Activated naive CD8-positive, alpha-beta T cell treated with anti-CD3 and anti-CD28 coated beads, Interleukin-2, amount 10 ng/mL, durations not matched to agents 7 days and 5 days (primary cell): ENCODE data around the gene ADRA2B. TPM values are rescaled to one million over a fixed set of nuclear protein-coding genes. Genes with fewer than 3 reads are reported as not detected.

Experiments
- ATAC-seq: fragments of 150-1000 bp; cut with Tn5 transposase; one replicate; pipeline ENCODE4 v1.10.0; 2021; ENCODE audit warnings: low read depth, moderate library complexity
- POLR2A ChIA-PET: fragments of 350-600 bp; sonication (Branson Sonifier 250); formaldehyde crosslinking; loops from one replicate; lab custom pipeline; 2021; ENCODE audit warnings: antibody characterized with exemption; lab: Charles Lee
- DNase-seq: peaks from one replicate; pipeline ENCODE4 v3.0.0; 2021
- H3K27ac Mint-ChIP-seq: one replicate; pipeline ENCODE4 v1.8.0; 2022; ENCODE audit warnings: mild to moderate bottlenecking, mixed read lengths
- H3K27me3 Mint-ChIP-seq: one replicate; pipeline ENCODE4 v1.8.0; 2022; ENCODE audit warnings: mild to moderate bottlenecking, moderate library complexity, mixed read lengths
- H3K36me3 Mint-ChIP-seq: one replicate; pipeline ENCODE4 v1.8.0; 2021; ENCODE audit warnings: mild to moderate bottlenecking, mixed read lengths
- H3K4me1 Mint-ChIP-seq: one replicate; pipeline ENCODE4 v1.8.0; 2021; ENCODE audit warnings: mixed read lengths
- H3K4me3 Mint-ChIP-seq: one replicate; pipeline ENCODE4 v1.8.0; 2022; ENCODE audit warnings: mild to moderate bottlenecking, moderate library complexity, mixed read lengths
- H3K9me3 Mint-ChIP-seq: one replicate; pipeline ENCODE4 v1.8.0; 2021; ENCODE audit warnings: mixed read lengths
- total RNA-seq, 2 experiments: library from RNA; stranded (reverse); gene quantifications; one replicate each; pipeline ENCODE4 v1.2.3, GENCODE V29; 2021

ADRA2B gene
- total RNA-seq, 2 experiments from 2014 or later: 0.17 to 0.26 TPM

DNA sequence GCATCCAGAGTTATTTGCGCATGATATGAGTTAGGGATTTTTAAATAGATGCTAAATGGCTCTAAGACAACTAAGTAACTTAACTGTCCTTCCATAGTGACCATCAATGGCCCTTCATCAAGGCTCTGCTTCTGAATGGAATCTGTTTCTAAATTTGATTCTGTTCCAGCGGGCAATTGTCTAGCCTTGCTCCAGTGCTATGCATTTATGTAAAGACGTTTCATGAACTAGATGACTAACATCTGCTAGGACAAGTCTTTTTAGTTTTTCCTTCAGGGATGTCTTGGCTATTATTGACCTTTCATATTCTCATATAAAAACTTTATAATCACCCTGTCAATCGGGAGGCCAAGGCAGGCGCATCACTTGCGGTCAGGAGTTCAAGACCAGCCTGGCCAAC is 12.1 kb upstream of the ADRA2B start:
- ATAC-seq (no peak), DNase-seq (no peak)
- Mint-ChIP-seq H3K4me1 (peaks cover 6% of the 10 kb centered on the region), H3K36me3 (no peaks in the 10 kb centered on the region), H3K4me3 (no peak overlapping the region), H3K27me3 (no peaks in the 10 kb centered on the region), H3K27ac (no peak overlapping the region), H3K9me3 (no peaks in the 10 kb centered on the region)
- POLR2A ChIA-PET: no interaction called here

DNA sequence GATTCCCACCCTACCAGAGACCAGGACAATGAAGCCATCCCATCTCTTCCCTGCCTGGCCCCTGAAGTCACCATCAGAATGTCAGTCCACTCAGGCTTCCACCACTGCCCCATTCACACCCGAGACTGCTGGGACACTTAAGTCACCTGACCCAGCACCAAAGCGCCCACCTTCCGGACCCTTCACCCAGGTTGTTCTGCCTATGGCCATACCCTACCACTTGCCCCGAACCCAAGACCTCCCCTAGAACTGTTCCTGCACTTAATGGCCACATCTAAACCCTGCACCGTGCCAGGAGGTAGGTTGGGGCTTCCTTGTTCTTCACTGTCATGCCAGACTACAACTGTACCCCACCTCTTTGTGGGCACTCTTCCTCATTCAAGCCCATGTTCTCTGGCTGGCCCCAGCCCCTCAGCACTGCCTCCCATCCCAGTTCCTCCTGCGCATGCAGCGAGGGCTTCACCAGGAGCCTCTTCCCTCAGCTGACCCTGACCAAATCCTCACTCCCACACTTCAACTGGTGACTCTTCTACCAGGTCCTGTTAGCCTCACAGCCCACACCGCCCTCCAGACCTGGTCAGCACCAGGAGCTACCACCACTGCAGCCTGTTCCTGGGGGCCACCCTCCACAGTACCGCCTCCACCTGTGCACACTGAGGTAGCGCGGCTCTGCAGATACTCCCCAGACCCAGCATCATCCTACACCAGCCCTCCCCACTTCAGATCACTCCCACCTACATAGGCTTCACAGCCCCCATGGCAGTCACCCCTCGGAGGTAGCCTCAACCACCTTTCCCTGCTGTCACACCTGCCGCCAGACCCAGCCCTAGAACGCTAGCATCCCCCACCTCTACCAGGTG is 8.3 kb upstream of the ADRA2B start:
- H3K27ac Mint-ChIP-seq: no peak overlapping the region
- H3K9me3 Mint-ChIP-seq: no peaks in the 10 kb centered on the region
- H3K27me3 Mint-ChIP-seq: peaks cover 16% of the 10 kb centered on the region
- no peak for ATAC-seq
- no peaks in the 10 kb centered on the region for H3K36me3 Mint-ChIP-seq
- POLR2A ChIA-PET: no interaction called here
- no peak for DNase-seq
- H3K4me1 Mint-ChIP-seq: peaks cover 12% of the 10 kb centered on the region
- H3K4me3 Mint-ChIP-seq: no peak overlapping the region

DNA sequence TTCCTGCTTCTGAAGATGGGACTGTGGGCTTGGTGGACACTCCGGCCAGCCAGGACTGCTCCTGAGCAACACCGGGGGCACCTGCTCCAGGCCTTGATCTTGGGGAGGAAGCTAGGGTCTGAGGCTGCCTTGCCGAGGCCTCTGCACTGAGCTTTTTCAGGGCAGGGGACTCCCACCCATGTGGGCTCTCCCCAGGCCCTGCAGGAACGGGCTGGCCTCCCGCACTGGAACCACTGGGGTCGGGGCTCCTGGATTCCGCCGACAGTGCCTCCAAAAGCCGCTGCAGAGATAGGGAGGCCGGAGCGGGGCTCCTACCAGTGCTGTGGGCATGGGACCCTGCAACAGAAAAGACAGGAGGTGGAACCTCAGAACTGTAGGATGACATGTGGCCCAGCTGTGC is 7.6 kb upstream of the ADRA2B start:
- Mint-ChIP-seq H3K9me3 (no peaks in the 10 kb centered on the region), H3K4me3 (no peak overlapping the region), H3K36me3 (no peaks in the 10 kb centered on the region), H3K27me3 (peaks cover 17% of the 10 kb centered on the region), H3K27ac (no peak overlapping the region), H3K4me1 (peaks cover 12% of the 10 kb centered on the region)
- POLR2A ChIA-PET: no interaction called here
- no peak for ATAC-seq
- DNase-seq: no peak

DNA sequence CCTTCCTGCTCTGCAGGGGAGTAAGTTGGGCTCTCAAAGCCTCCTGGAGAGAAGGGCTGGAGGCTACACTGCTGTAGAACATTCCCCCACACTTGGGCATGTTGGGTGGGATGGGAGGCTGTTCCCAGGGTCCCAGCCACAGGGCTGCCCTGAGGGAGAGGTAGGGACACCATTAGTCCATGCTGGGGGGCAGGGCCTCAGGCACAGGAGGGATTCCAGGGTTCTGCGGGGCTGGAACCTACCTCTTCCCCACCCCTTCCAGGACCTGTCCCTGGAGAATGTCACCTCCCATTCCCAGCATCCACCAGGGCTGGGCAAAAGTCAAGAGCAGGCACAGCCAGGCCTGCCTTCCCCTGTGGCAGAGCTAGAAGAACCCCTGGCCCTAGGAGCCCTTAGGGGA is 6.9 kb upstream of the ADRA2B start:
- H3K27ac Mint-ChIP-seq: no peak overlapping the region

DNA sequence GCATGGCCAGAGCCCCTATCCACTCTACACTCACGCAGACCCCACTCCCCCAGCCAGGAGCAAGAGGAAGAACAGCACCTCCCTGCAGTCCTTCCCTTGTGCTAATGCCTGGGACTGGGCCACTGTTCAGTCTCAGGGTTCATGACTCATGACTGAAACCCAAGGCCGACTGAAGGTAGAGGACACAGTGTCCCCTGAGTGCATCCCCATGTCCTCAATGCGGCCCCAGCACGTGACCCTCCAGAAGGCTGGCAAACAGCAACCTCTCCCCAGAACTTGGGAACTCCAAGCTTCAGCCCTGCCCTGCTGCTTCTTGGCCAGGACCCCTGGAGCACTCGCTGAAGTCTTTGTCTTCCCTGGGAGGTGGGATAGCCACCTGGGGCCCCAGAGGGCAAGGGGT is 6.0 kb upstream of the ADRA2B start:
- peaks cover 24% of the 10 kb centered on the region for H3K27me3 Mint-ChIP-seq
- POLR2A ChIA-PET: no interaction called here
- H3K4me3 Mint-ChIP-seq: no peak overlapping the region
- no peak overlapping the region for H3K27ac Mint-ChIP-seq
- no peaks in the 10 kb centered on the region for H3K9me3 Mint-ChIP-seq
- ATAC-seq (no peak), DNase-seq (no peak)
- H3K36me3 Mint-ChIP-seq: no peaks in the 10 kb centered on the region
- peaks cover 12% of the 10 kb centered on the region for H3K4me1 Mint-ChIP-seq

More for the DNA sequence above, 6.9 kb upstream of the ADRA2B start:
- POLR2A ChIA-PET: no interaction called here
- Mint-ChIP-seq H3K9me3 (no peaks in the 10 kb centered on the region), H3K27me3 (peaks cover 18% of the 10 kb centered on the region), H3K36me3 (no peaks in the 10 kb centered on the region), H3K4me3 (no peak overlapping the region), H3K4me1 (peaks cover 12% of the 10 kb centered on the region)
- no peak for ATAC-seq
- DNase-seq: no peak

DNA sequence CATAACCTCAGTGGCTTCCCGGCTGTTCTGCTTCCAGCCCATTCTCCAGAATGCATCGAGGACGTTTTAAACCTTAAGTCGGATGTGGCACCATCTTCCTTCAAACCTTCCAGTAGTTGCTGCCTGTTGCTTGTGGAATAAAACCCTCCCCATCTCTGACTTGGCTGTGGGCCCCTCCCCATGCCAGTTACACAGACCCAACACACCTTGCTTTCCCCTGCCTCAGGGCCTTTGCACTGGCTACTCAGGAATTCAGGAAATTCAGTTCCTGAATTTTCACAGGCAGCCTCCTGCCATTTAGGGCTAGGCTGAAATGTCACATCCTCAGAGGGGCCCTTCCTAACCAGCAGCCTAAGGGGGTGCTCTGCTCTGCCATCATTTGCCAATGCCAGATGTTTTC is 5.0 kb upstream of the ADRA2B start:
- DNase-seq (no peak), ATAC-seq (no peak)
- Mint-ChIP-seq H3K27ac (no peak overlapping the region), H3K9me3 (no peaks in the 10 kb centered on the region), H3K27me3 (peaks cover 24% of the 10 kb centered on the region), H3K4me3 (no peak overlapping the region), H3K4me1 (peaks cover 14% of the 10 kb centered on the region), H3K36me3 (no peaks in the 10 kb centered on the region)
- POLR2A ChIA-PET: no interaction called here

DNA sequence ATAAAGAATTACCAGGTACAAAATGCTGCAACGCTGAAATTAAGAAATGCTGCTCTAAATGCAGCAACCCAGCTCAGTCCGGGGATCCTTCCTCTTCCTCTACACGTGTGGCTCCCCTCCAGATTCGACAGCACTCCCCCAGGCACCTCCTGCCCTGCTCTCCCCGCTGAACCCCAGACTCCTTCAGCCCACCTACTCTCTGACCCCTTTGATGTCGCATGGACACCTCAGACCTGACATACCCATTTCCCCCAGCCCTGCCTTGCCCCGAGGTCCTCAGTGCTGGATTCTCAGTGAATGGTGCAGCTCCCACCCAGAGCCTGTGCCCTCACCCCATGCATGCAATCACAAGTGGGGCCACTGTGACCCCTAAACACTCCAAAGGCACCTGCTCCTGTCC is 4.6 kb upstream of the ADRA2B start:
- H3K9me3 Mint-ChIP-seq: no peaks in the 10 kb centered on the region
- H3K4me1 Mint-ChIP-seq: peaks cover 14% of the 10 kb centered on the region
- no peak overlapping the region for H3K27ac Mint-ChIP-seq
- H3K36me3 Mint-ChIP-seq: no peaks in the 10 kb centered on the region
- no peak overlapping the region for H3K4me3 Mint-ChIP-seq
- POLR2A ChIA-PET: no interaction called here
- ATAC-seq (no peak), DNase-seq (no peak)
- H3K27me3 Mint-ChIP-seq: peaks cover 24% of the 10 kb centered on the region

DNA sequence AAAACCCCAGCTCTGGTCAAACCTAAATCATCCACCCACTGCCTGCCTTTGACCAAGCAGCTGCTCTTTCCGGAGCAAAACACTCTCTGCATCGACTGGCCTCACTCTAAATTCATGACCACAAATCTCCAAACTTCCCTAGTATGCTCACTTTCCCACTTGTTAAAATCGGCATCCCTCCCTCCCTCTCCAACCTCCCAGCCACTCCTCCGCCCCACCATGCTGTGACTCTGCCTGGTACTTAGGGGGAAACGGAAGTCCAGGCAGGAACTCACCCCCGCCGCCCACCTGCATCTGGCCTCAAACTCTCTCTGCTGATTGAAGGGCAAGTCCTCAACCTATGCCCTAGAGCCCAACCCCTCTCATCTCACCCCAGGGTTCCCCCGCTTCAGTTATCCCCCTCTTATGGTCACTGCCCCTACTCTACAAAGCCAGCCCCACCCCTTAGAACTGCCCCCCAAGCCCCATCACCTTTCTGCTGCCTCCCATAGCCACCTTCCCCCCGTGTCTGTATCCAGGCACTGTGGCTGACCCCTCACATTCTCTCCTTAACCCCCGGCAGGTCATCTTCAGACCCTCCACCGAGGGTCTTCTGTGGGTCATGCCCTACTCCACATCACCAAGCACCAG is 3.8 kb upstream of the ADRA2B start:
- Mint-ChIP-seq H3K4me1 (peaks cover 17% of the 10 kb centered on the region), H3K36me3 (no peaks in the 10 kb centered on the region), H3K9me3 (no peaks in the 10 kb centered on the region), H3K27me3 (peaks cover 31% of the 10 kb centered on the region), H3K4me3 (no peak overlapping the region), H3K27ac (no peak overlapping the region)
- POLR2A ChIA-PET: no interaction called here
- no peak for DNase-seq
- no peak for ATAC-seq

DNA sequence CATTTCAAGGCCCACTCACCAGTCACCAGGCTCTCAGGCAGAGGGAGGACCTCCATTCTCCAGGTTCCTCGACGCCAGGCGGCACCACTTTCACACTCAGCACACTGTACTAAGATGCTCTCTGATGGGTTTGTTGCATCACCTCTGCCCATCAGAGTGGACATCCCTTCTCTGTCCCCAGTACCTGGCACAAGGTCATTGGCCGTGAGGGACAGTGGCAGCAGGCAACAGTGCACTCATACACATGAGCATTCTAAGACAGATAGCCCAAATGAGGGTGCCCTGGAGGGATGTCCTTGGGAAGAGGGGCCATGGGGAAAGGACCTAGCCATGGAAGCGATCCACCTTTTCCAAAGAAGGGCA is 3.0 kb upstream of the ADRA2B start:
- POLR2A ChIA-PET: no interaction called here
- Mint-ChIP-seq H3K4me1 (peaks cover 17% of the 10 kb centered on the region), H3K36me3 (no peaks in the 10 kb centered on the region), H3K27ac (no peak overlapping the region), H3K27me3 (peaks cover 33% of the 10 kb centered on the region), H3K9me3 (no peaks in the 10 kb centered on the region), H3K4me3 (no peak overlapping the region)
- no peak for ATAC-seq
- no peak for DNase-seq

DNA sequence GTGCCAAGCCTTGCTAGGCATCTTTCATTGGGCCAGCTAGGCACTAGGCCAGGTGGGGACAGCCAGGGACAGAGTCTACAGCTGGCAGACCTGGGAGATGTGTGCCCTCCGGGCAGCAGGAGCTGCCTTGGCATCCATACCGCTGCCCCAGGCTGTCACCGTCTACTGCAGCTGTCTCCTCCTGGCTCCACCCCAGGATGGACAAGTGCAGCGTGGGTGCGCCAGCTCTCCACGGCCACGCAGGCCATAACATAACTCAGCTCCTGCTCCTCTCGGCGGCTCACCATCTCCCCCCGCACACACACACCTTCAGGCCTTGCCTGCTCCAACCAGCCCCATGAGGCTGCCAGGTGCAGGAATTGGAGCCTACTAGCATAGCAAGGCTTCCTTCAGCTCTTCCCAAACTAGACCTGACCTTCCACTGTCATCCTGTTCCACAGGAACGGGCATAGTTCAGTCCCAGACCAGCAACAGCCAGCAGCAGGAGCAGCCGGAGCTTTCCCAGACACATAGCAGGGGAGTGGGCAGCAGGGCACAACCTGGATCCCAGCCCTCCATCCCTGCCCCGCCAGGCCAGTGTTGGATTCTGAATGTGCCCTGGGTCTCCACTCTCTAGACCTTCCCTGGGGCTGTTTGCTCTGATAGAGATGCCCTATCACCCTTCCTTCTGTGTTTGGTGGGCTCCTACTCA is 2.5 kb upstream of the ADRA2B start:
- H3K27me3 Mint-ChIP-seq: peaks cover 33% of the 10 kb centered on the region
- H3K4me1 Mint-ChIP-seq: peaks cover 17% of the 10 kb centered on the region
- no peaks in the 10 kb centered on the region for H3K9me3 Mint-ChIP-seq
- POLR2A ChIA-PET: no interaction called here
- H3K27ac Mint-ChIP-seq: peak overlapping the region; percentile 46
- H3K4me3 Mint-ChIP-seq: no peak overlapping the region
- no peak for ATAC-seq
- no peaks in the 10 kb centered on the region for H3K36me3 Mint-ChIP-seq
- peak; percentile 32 for DNase-seq

DNA sequence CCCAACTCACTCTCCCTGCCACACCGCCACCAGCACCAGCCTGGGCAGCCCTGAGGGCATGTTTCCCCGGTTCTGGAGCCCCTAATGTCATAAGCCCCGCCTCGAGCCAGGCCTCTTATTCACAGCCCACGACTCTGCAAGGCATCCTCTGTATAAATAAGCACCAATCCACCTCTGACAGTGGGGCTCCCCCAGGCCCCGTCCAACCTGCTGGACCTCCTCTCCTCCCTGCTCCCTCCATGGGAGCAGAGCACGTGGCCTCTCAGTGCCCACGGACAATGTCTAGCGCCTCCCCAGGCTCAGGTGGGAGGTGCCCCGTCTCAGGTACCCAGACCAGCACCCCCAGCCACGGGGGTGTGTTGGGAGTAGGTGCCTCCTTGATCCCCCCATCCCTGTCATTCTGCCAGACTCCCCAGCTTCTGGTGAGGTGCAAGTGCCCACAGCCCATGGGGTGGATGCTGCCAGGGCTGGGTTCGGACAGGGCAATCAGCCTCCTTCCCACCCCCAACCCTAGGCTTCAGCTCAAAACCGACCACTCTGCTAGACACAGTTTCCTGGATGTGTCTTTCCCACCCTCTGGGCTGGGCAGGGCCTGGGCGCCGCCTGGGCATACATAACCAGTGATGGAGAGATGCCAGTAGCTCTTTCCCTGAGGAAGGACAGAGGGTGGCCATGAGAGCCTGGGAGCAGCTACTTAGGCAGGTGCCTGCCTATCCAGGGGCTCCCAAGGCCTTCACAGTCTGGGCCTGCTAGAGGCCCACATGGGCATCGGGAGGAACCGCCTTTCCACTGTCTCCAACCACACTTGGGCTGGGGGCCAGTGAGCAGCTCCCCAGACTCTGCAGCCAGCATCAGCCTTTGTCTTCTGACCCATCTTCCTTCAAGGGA is 1.6 kb upstream of the ADRA2B start:
- POLR2A ChIA-PET: interaction anchor here (1.5 kb wide), 1 partner anchor 126 kb away, joined by 3 read pairs; the partner anchor contains the start of gene ANKRD36C

DNA sequence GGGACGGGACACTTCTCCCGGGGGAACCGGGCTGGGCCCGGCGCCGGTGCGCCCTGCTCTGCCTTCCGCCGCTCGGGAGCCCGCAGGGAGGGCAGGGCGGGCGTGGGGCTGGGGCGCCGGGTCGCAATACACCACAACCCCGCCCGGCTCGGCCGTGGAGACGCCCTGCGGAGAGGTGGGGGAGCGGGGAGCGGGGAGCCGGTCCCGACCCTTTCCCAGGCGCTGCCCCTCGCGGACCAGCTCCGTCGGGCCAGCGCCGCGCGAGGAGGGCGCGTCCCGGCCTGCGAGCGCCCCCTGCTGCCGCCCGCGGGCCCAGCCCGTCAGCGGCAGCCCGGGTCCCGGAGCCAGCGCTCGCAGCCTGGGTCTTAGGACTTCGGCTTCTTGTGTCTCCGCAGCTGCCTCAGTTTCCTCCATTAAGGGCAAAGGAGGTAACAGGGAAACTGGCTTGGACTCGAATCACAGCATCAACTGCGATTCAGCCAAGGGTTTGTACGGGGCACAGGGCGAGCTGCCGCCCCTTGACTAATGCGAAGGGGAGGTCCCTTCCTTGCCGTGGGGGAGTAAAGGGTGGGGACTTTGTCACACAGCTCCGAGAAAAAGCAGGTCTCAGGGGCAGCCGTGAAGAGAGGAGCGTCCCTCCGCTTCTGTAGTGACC is 635 bp upstream of the ADRA2B start:
- peak; percentile 83 for ATAC-seq
- Mint-ChIP-seq H3K27me3 (peaks cover 33% of the 10 kb centered on the region), H3K4me1 (peaks cover 17% of the 10 kb centered on the region), H3K4me3 (peak overlapping the region; percentile 71), H3K36me3 (no peaks in the 10 kb centered on the region), H3K9me3 (no peaks in the 10 kb centered on the region), H3K27ac (no peak overlapping the region)
- POLR2A ChIA-PET: interaction anchor here (1.2 to 1.5 kb wide), 2 partner anchors 124 to 125 kb away, joined by 3 read pairs; partner anchors contain the start of gene ANKRD36C
- peak; percentile 91 for DNase-seq

More for the DNA sequence above, 1.6 kb upstream of the ADRA2B start:
- H3K4me3 Mint-ChIP-seq: peak overlapping the region; percentile 71
- ATAC-seq: no peak
- DNase-seq: peak; percentile 37
- peaks cover 17% of the 10 kb centered on the region for H3K4me1 Mint-ChIP-seq
- H3K27me3 Mint-ChIP-seq: peaks cover 33% of the 10 kb centered on the region
- no peak overlapping the region for H3K27ac Mint-ChIP-seq
- no peaks in the 10 kb centered on the region for H3K36me3 Mint-ChIP-seq
- no peaks in the 10 kb centered on the region for H3K9me3 Mint-ChIP-seq
